Tracheal epithelial cell (primary cell): ENCODE data around the gene WLS. TPM values are rescaled to one million over a fixed set of nuclear protein-coding genes. Genes with fewer than 3 reads are reported as not detected.

Source experiments
- total RNA-seq: library from RNA; depleted of rRNA; stranded (reverse); fragments of >200 nt; gene quantifications from 2 replicates; pipeline ENCODE4 v1.2.1, GENCODE V29; 2014

The WLS gene
- 24.1 and 38.8 TPM in 2 replicates for total RNA-seq

DNA sequence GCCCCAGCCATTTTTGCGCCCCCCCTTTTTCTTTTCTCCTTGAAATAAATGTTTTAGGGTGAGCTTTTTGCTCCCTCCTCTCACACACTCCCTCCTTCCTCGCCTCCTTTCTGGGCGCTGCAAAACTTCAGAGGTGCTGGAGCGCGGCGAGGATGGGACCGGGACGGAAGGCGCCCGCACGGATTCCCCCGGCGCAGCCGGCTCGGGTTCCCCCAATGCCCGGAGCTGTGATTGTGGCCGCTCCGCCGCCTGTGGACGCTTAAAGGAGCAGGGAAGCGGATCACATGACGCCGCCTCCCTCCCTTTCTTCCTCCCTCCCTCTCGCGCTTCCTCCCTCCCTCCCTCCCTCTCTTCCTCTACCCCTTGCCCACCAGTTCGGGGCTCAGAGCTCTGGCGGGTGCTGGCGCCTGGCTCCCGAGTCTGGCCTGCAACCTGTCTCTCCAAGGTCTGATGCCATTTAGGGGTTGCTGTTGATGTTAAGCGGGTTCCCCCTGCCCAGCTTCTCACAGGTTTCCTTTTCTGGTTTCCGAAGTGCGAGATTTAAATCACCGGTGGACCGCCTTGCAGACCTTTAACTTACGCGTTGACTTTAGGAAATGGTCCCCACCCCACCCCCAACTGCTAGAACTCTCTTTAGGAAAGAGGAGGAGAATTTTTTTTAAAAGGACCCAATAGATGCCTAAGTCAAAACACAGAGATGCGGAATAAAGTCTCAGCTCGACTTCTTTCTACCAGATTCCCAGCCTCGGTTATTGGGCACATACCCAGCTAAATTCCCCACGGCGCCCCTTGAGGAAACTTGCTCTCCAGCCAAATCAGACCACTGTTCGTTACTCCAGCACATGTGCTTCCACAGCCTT is at the start of gene WLS:
Gene WLS, minus strand, starts transcription at position 235 of the 860 bp plus-strand sequence. Its CDS starts 224 bp downstream, at position 11.

Other genes with a start within 250 kb of the WLS start
- not detected in 2 replicates for gene DIRAS3, start 181.9 kb downstream of the WLS start, total RNA-seq
- not detected in 2 replicates for gene RPE65, start 217.4 kb upstream of the WLS start, total RNA-seq